Esophagus squamous epithelium (tissue), 4 donors: ENCODE results near the gene MRC1.

Experiments
- CTCF ChIP-seq, 6 experiments: fragments of 450-650 bp in 4 of 6; fragments of 200-600 bp in 2 of 6; sonication (generic) in 2 of 6; IDR thresholded peaks; one replicate each; pipeline ENCODE4 v1.5.1; 2016 to 2019; ENCODE audit warnings: antibody characterized with exemption in 6 of 6, mild to moderate bottlenecking in 4 of 6, moderate library complexity in 4 of 6
- POLR2A ChIP-seq, 4 donors: fragments of 450-650 bp; IDR thresholded peaks; one replicate each; pipeline ENCODE4 v1.6.1; 2017; ENCODE audit warnings: antibody characterized with exemption in 4 of 4, mild to moderate bottlenecking in 4 of 4, moderate library complexity in 3 of 4

- TF ChIP-seq POLR2A (IDR thresholded peaks at IDR 0.05) (no peak), CTCF (IDR thresholded peaks at IDR 0.05) (no peak)
Measured at GRCh38 chr10:17923728-17924127, 114.6 kb downstream of the MRC1 start.
